Measurements from ENCODE around the gene CPA1. TPM values are rescaled to one million over a fixed set of nuclear protein-coding genes. Genes with fewer than 3 reads are reported as not detected.

Gene CPA1
- total RNA-seq, 1 experiment from 2014 or later, result not detected

DNA sequence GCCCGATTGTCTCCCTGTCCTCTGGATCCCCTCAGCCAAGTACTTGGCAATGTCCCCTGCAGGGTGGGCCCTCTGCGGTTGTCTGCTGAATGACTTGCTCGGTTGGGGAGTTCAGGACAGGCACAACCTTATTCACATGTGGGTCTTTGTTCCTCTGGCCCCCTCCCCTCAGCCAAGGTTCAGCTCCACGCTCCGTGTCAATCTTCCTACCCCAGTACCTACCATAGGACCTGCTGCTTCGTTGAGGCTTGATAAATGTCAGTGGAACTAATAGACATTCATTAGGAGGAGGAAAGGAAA is 28.6 kb upstream of the CPA1 start:
- Histone ChIP-seq H3K79me2 (ENCODE audit: low read depth) (no peaks in the 10 kb centered on the region), H4K20me1 (ENCODE audit: insufficient read depth) (no peaks in the 10 kb centered on the region), H3K9me3 (ENCODE audit: insufficient read depth, low read depth) (no peaks in the 10 kb centered on the region), H3K27me3 (ENCODE audit: insufficient read depth, low read depth) (no peaks in the 10 kb centered on the region), H3K4me1 (replicated peaks; ENCODE audit: insufficient read depth) (peaks cover 59% of the 10 kb centered on the region), H3K4me2 (no peak overlapping the region), H3K4me3 (no peak overlapping the region), H2AFZ (no peak overlapping the region), H3F3A (ENCODE audit: insufficient read depth, low read depth) (peaks cover 24% of the 10 kb centered on the region), H3K9me2 (ENCODE audit: insufficient read depth) (no peaks in the 10 kb centered on the region), H3K36me3 (ENCODE audit: low read depth) (no peaks in the 10 kb centered on the region), H3K27ac (no peak overlapping the region)
- intact Hi-C loops (cut with micrococcal nuclease; ENCODE audit: unreplicated experiment), result no loop called here
- DNase-seq, result no peak
- TF ChIP-seq, protein P1, sequence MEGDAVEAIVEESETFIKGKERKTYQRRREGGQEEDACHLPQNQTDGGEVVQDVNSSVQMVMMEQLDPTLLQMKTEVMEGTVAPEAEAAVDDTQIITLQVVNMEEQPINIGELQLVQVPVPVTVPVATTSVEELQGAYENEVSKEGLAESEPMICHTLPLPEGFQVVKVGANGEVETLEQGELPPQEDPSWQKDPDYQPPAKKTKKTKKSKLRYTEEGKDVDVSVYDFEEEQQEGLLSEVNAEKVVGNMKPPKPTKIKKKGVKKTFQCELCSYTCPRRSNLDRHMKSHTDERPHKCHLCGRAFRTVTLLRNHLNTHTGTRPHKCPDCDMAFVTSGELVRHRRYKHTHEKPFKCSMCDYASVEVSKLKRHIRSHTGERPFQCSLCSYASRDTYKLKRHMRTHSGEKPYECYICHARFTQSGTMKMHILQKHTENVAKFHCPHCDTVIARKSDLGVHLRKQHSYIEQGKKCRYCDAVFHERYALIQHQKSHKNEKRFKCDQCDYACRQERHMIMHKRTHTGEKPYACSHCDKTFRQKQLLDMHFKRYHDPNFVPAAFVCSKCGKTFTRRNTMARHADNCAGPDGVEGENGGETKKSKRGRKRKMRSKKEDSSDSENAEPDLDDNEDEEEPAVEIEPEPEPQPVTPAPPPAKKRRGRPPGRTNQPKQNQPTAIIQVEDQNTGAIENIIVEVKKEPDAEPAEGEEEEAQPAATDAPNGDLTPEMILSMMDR (conservative IDR thresholded peaks at IDR 0.05), result no peak
- TF ChIP-seq EZH2 (IDR thresholded peaks at IDR 0.05; ENCODE audit: low read depth), result no peak
- ChIA-PET CTCF (no interaction called here), POLR2A (ENCODE audit: unreplicated experiment) (no interaction called here)
- no TSS peak for BruUV-seq (replicated peaks)

DNA sequence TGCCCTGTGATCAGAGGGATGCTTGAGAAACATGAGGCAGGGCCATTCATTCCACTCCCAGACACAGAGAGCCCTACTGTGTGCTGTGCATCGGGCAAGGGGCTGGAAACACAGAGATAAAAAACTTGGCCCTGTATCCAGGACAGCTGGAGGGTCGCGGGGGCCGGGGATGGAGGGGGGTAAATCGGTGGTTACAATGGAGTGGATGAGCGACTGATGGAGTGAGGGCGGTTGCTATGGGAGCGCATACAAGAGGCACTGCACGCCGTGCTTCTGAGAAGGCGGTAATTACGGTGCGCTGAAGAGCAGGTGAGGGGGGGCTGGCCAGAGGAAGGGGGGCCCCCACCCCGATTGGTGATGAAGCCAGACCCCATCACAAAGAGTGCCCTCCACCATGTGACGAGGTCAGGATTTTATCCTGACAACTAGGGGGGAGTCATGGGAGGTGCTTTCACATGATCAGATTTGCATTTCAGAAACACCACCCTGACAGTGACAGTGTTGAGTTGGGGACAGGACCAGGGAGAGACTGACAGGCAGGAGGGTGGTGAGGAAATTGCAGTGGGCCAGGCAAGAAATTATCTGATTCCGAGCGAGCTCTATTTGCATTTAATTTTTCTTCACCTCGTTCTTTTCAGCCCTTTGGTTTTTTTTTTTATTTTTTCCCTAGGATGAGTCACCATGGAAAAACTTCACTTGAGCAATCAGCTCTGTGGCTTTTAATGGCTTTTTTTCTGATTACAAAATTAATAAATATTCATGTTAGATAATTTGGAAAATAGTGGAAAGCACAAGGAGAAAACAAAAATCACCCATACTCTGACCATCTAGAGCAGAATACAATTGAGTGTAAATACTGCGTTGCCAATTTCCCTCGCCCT is 27.9 kb upstream of the CPA1 start:
- Histone ChIP-seq H3K9me3 (ENCODE audit: insufficient read depth, low read depth) (no peaks in the 10 kb centered on the region), H3K36me3 (ENCODE audit: low read depth) (no peaks in the 10 kb centered on the region), H3K4me2 (peak overlapping the region; percentile 55), H3K4me3 (no peak overlapping the region), H3K9me2 (ENCODE audit: insufficient read depth) (no peaks in the 10 kb centered on the region), H4K20me1 (ENCODE audit: insufficient read depth) (no peaks in the 10 kb centered on the region), H3K27me3 (ENCODE audit: insufficient read depth, low read depth) (no peaks in the 10 kb centered on the region), H3K79me2 (ENCODE audit: low read depth) (no peaks in the 10 kb centered on the region), H3K27ac (no peak overlapping the region), H2AFZ (no peak overlapping the region), H3K4me1 (replicated peaks; ENCODE audit: insufficient read depth) (peaks cover 66% of the 10 kb centered on the region), H3F3A (ENCODE audit: insufficient read depth, low read depth) (peaks cover 30% of the 10 kb centered on the region)
- ChIA-PET CTCF (no interaction called here), POLR2A (ENCODE audit: unreplicated experiment) (no interaction called here)
- TF ChIP-seq EZH2 (IDR thresholded peaks at IDR 0.05; ENCODE audit: low read depth), result no peak
- TF ChIP-seq, protein P1 (conservative IDR thresholded peaks at IDR 0.05), result no peak
- BruUV-seq (replicated peaks), result no TSS peak
- peak in 1 of 2 experiments; percentile 72 for DNase-seq
- intact Hi-C loops (cut with micrococcal nuclease; ENCODE audit: unreplicated experiment), result no loop called here

DNA sequence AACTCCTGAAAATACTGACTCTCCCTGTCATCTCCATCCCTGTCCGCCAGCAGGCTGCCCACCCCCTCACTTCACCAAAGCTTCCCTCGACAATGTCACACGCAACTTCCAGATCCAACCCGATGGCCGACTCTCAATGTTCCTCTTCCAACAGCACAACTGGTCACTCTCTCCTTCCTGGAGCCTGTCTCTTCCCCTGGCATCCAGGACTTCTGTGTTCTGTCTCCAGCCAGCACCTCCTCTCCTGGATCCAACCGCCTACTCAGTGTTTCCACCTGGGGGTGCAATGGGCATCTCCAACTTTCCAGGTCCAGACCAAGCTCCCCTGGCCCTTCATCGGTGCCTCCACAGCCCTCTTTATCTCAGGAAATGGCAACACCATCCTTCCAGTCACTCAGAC is 27.1 kb upstream of the CPA1 start:
- no peak for TF ChIP-seq EZH2 (IDR thresholded peaks at IDR 0.05; ENCODE audit: low read depth)
- TF ChIP-seq, protein P1 (conservative IDR thresholded peaks at IDR 0.05), result no peak
- BruUV-seq (replicated peaks), result no TSS peak
- Histone ChIP-seq H3K27me3 (ENCODE audit: insufficient read depth, low read depth) (no peaks in the 10 kb centered on the region), H2AFZ (no peak overlapping the region), H3K4me3 (no peak overlapping the region), H3K9me2 (ENCODE audit: insufficient read depth) (no peaks in the 10 kb centered on the region), H3K36me3 (ENCODE audit: low read depth) (no peaks in the 10 kb centered on the region), H3F3A (ENCODE audit: insufficient read depth, low read depth) (peaks cover 33% of the 10 kb centered on the region), H4K20me1 (ENCODE audit: insufficient read depth) (no peaks in the 10 kb centered on the region), H3K27ac (no peak overlapping the region), H3K4me1 (replicated peaks; ENCODE audit: insufficient read depth) (peaks cover 72% of the 10 kb centered on the region), H3K4me2 (no peak overlapping the region), H3K9me3 (ENCODE audit: insufficient read depth, low read depth) (no peaks in the 10 kb centered on the region; the same call in 1 of the 2 replicates), H3K79me2 (ENCODE audit: low read depth) (no peaks in the 10 kb centered on the region)
- ChIA-PET POLR2A (ENCODE audit: unreplicated experiment) (no interaction called here), CTCF (no interaction called here)
- intact Hi-C loops (cut with micrococcal nuclease; ENCODE audit: unreplicated experiment), result no loop called here
- DNase-seq, result peak in 1 of 2 experiments; percentile 21

Data from PC-9 (cell line).